Muscle of leg (tissue), 11 donors: ENCODE data around the gene SRSF5. TPM values are rescaled to one million over a fixed set of nuclear protein-coding genes. Genes with fewer than 3 reads are reported as not detected.

ENCODE experiments used
- DNase-seq: peaks from one replicate; pipeline ENCODE4 v3.0.0; 2013
- H3K27ac ChIP-seq: one replicate; pipeline ENCODE4 v1.5.1; 2013; ENCODE audit warnings: mild to moderate bottlenecking, low read length, control low read depth
- H3K27me3 ChIP-seq: one replicate; pipeline ENCODE4 v1.6.1; 2013; ENCODE audit warnings: low read length; ENCODE audit not compliant: control insufficient read depth, insufficient read depth
- H3K36me3 ChIP-seq: one replicate; pipeline ENCODE4 v1.6.1; 2013; ENCODE audit warnings: low read length; ENCODE audit not compliant: control insufficient read depth, insufficient read depth
- H3K4me1 ChIP-seq: one replicate; pipeline ENCODE4 v1.6.1; 2013; ENCODE audit warnings: low read length; ENCODE audit not compliant: control insufficient read depth, insufficient read depth
- H3K4me3 ChIP-seq: one replicate; pipeline ENCODE4 v1.5.1; 2013; ENCODE audit warnings: low read length, control low read depth
- H3K9me3 ChIP-seq: replicated peaks from 2 replicates; pipeline ENCODE4 v1.6.1; 2013; ENCODE audit warnings: low read depth, low read length; ENCODE audit not compliant: control insufficient read depth
- WGBS: methylation state at CpG from one replicate; pipeline ENCODE4 v1.1.5; 2013; ENCODE audit warnings: missing lambda C conversion rate; ENCODE audit not compliant: insufficient coverage; 5-methylcytosine and 5-hydroxymethylcytosine counted together
- polyA plus RNA-seq, 8 donors: library from polyadenylated mRNA; unstranded; fragments of 120-200 nt; gene quantifications; one replicate each; pipeline versions ENCODE4 v1.2.1 to v1.2.3, GENCODE V29; 2013; ENCODE audit warnings: inconsistent platforms in 1 of 8, low replicate concordance in 1 of 8; ENCODE audit not compliant: insufficient read length in 8 of 8, insufficient read depth in 1 of 8
- total RNA-seq: library from RNA; stranded (reverse); fragments of 120-200 nt; gene quantifications from one replicate; pipeline ENCODE4 v1.2.4, GENCODE V29; 2013

SRSF5 gene
- total and polyA plus RNA-seq, 9 donors, result 145 to 308 (median 263) TPM

GRCh38 chr14:69741055-69741454, 25.9 kb upstream of the SRSF5 start:
- DNase-seq, result no peak
- WGBS, result no CpG with 5 or more reads among the region's 1 CpG
- Histone ChIP-seq H3K4me3 (no peak overlapping the region), H3K9me3 (peaks cover 7% of the 10 kb centered on the region), H3K27ac (no peak overlapping the region), H3K4me1 (no peaks in the 10 kb centered on the region), H3K36me3 (no peaks in the 10 kb centered on the region), H3K27me3 (peaks cover 4% of the 10 kb centered on the region)

- Histone ChIP-seq H3K27ac (no peak overlapping the region), H3K4me3 (no peak overlapping the region), H3K4me1 (no peaks in the 10 kb centered on the region), H3K36me3 (no peaks in the 10 kb centered on the region), H3K9me3 (no peaks in the 10 kb centered on the region), H3K27me3 (no peaks in the 10 kb centered on the region)
- no peak for DNase-seq
- no CpG with 5 or more reads among the region's 1 CpG for WGBS
Observed at GRCh38 chr14:69749956-69750355, 17.0 kb upstream of the SRSF5 start.

- Histone ChIP-seq H3K4me3 (no peak overlapping the region), H3K4me1 (no peaks in the 10 kb centered on the region), H3K27me3 (no peaks in the 10 kb centered on the region), H3K36me3 (no peaks in the 10 kb centered on the region), H3K9me3 (no peaks in the 10 kb centered on the region), H3K27ac (no peak overlapping the region)
- no CpG with 5 or more reads among the region's 2 CpGs for WGBS
- no peak for DNase-seq
Observed at GRCh38 chr14:69750495-69750894, 16.4 kb upstream of the SRSF5 start.

GRCh38 chr14:69752773-69753172, 14.2 kb upstream of the SRSF5 start:
- DNase-seq, result no peak
- WGBS, result no CpG with 5 or more reads among the region's 1 CpG
- Histone ChIP-seq H3K4me1 (no peaks in the 10 kb centered on the region), H3K36me3 (no peaks in the 10 kb centered on the region), H3K27ac (no peak overlapping the region), H3K9me3 (no peaks in the 10 kb centered on the region), H3K4me3 (no peak overlapping the region), H3K27me3 (no peaks in the 10 kb centered on the region)

- no peak for DNase-seq
- no peak overlapping the region for H3K4me3 ChIP-seq
- WGBS, result 100% methylated on average over 1 of the region's 1 CpG
- no peaks in the 10 kb centered on the region for H3K9me3 ChIP-seq
- no peaks in the 10 kb centered on the region for H3K4me1 ChIP-seq
- H3K36me3 ChIP-seq, result no peaks in the 10 kb centered on the region
- H3K27me3 ChIP-seq, result no peaks in the 10 kb centered on the region
- H3K27ac ChIP-seq, result no peak overlapping the region
Observed at GRCh38 chr14:69753860-69754259, 13.1 kb upstream of the SRSF5 start.

GRCh38 chr14:69754487-69754886, 12.5 kb upstream of the SRSF5 start:
- H3K27me3 ChIP-seq, result no peaks in the 10 kb centered on the region
- H3K4me1 ChIP-seq, result no peaks in the 10 kb centered on the region
- 94% methylated on average over 2 of the region's 2 CpGs for WGBS
- no peaks in the 10 kb centered on the region for H3K36me3 ChIP-seq
- no peak for DNase-seq
- no peak overlapping the region for H3K27ac ChIP-seq
- no peak overlapping the region for H3K4me3 ChIP-seq
- H3K9me3 ChIP-seq, result no peaks in the 10 kb centered on the region

- Histone ChIP-seq H3K4me3 (no peak overlapping the region), H3K27me3 (no peaks in the 10 kb centered on the region), H3K4me1 (no peaks in the 10 kb centered on the region), H3K27ac (no peak overlapping the region), H3K9me3 (no peaks in the 10 kb centered on the region), H3K36me3 (no peaks in the 10 kb centered on the region)
- no peak for DNase-seq
Observed at GRCh38 chr14:69755296-69755695, 11.6 kb upstream of the SRSF5 start.

- H3K27me3 ChIP-seq, result no peaks in the 10 kb centered on the region
- no peak overlapping the region for H3K4me3 ChIP-seq
- WGBS, result 57% methylated on average over 1 of the region's 2 CpGs
- H3K27ac ChIP-seq, result no peak overlapping the region
- H3K4me1 ChIP-seq, result no peaks in the 10 kb centered on the region
- no peaks in the 10 kb centered on the region for H3K36me3 ChIP-seq
- no peaks in the 10 kb centered on the region for H3K9me3 ChIP-seq
- DNase-seq, result no peak
Observed at GRCh38 chr14:69755784-69756183, 11.2 kb upstream of the SRSF5 start.

- Histone ChIP-seq H3K27me3 (no peaks in the 10 kb centered on the region), H3K4me1 (no peaks in the 10 kb centered on the region), H3K4me3 (no peak overlapping the region), H3K27ac (no peak overlapping the region), H3K9me3 (no peaks in the 10 kb centered on the region), H3K36me3 (no peaks in the 10 kb centered on the region)
- no peak for DNase-seq
- WGBS, result 68% methylated on average over 3 of the region's 3 CpGs
Observed at GRCh38 chr14:69756298-69756697, 10.6 kb upstream of the SRSF5 start.

GRCh38 chr14:69760810-69761209, 6.1 kb upstream of the SRSF5 start:
- WGBS, result no CpG with 5 or more reads among the region's 1 CpG
- no peak overlapping the region for H3K4me3 ChIP-seq
- no peaks in the 10 kb centered on the region for H3K9me3 ChIP-seq
- H3K36me3 ChIP-seq, result no peaks in the 10 kb centered on the region
- no peak for DNase-seq
- no peaks in the 10 kb centered on the region for H3K4me1 ChIP-seq
- H3K27ac ChIP-seq, result no peak overlapping the region
- H3K27me3 ChIP-seq, result peaks cover 3% of the 10 kb centered on the region

GRCh38 chr14:69763761-69764510, 3.0 kb upstream of the SRSF5 start:
- Histone ChIP-seq H3K27ac (no peak overlapping the region), H3K27me3 (peaks cover 3% of the 10 kb centered on the region), H3K4me1 (peaks cover 12% of the 10 kb centered on the region), H3K4me3 (no peak overlapping the region), H3K9me3 (no peaks in the 10 kb centered on the region), H3K36me3 (peaks cover 10% of the 10 kb centered on the region)
- 100% methylated on average over 2 of the region's 6 CpGs for WGBS
- no peak for DNase-seq
